ENCODE data around the gene MOV10. TPM values are rescaled to one million over a fixed set of nuclear protein-coding genes. Genes with fewer than 3 reads are reported as not detected.
A peak's percentile ranks its signal among the peaks of the same experiment; 100 is the strongest.

The MOV10 gene
- total RNA-seq, 1 donor from 2014 or later: 10.3 TPM

GRCh38 chr1:112675728-112676381 is 1.4 kb downstream of the MOV10 start:
- no peak for TF ChIP-seq CTCF (IDR thresholded peaks at IDR 0.05; ENCODE audit: insufficient read depth, low read length, severe bottlenecking)
- H3K27me3 ChIP-seq (ENCODE audit: control insufficient read depth, insufficient read depth, low read length): no peaks in the 10 kb centered on the region
- peak overlapping the region; percentile 87 for H3K4me3 ChIP-seq (ENCODE audit: low read depth, low read length)
- FAIRE-seq (no peak), DNase-seq (ENCODE audit: low read depth) (no peak)
- no peaks in the 10 kb centered on the region for H3K36me3 ChIP-seq (ENCODE audit: control insufficient read depth, insufficient read depth, low read length)

DNA sequence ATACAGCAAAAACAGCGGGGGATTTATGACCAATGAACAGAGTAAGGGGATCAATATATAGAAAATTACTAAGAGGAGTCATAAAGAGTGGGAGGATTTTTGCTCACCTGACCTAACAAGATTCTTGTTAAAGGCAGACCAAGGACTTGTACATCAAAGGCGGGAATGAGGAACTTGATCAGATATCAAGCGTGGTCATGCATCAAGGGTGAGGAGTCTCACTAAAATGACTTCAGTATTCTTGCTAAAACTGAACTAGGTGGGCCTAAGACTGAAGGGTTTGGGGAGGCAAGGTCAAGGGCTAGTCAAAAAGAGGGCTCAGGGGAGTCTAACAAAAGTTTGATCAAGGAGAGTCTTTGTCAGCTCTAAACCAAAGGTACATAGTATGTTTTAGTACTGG is 2.1 kb downstream of the MOV10 start:
- no peak for FAIRE-seq
- TF ChIP-seq CTCF (IDR thresholded peaks at IDR 0.05; ENCODE audit: insufficient read depth, low read length, severe bottlenecking): no peak
- no peaks in the 10 kb centered on the region for H3K36me3 ChIP-seq (ENCODE audit: control insufficient read depth, insufficient read depth, low read length)
- H3K4me3 ChIP-seq (ENCODE audit: low read depth, low read length): no peak overlapping the region
- no peak for DNase-seq (ENCODE audit: low read depth)
- H3K27me3 ChIP-seq (ENCODE audit: control insufficient read depth, insufficient read depth, low read length): no peaks in the 10 kb centered on the region

DNA sequence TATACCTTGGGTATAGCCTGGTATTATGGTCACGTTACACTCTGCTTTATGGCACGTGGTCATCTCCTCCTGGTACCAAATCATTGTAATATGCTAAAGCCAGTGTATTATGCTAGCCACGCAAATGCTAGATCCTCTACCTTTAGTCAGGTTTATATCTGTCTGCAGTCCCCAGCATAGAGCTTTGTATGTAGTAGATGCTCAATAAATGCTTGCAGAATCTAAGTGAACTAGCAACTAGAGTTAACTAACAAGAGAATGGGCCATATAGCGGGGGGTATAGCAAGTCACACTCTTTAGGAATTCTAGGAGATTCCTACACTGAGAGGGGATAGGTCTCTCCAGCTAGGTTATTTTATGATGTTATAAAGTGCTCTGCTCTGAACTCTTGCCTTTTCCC is 3.0 kb downstream of the MOV10 start:
- TF ChIP-seq CTCF (IDR thresholded peaks at IDR 0.05; ENCODE audit: insufficient read depth, low read length, severe bottlenecking): no peak
- FAIRE-seq (no peak), DNase-seq (ENCODE audit: low read depth) (no peak)
- H3K36me3 ChIP-seq (ENCODE audit: control insufficient read depth, insufficient read depth, low read length): no peaks in the 10 kb centered on the region
- H3K27me3 ChIP-seq (ENCODE audit: control insufficient read depth, insufficient read depth, low read length): no peaks in the 10 kb centered on the region
- no peak overlapping the region for H3K4me3 ChIP-seq (ENCODE audit: low read depth, low read length)

- FAIRE-seq (no peak), DNase-seq (ENCODE audit: low read depth) (no peak)
- no peaks in the 10 kb centered on the region for H3K36me3 ChIP-seq (ENCODE audit: control insufficient read depth, insufficient read depth, low read length)
- no peak for TF ChIP-seq CTCF (IDR thresholded peaks at IDR 0.05; ENCODE audit: insufficient read depth, low read length, severe bottlenecking)
- H3K27me3 ChIP-seq (ENCODE audit: control insufficient read depth, insufficient read depth, low read length): no peaks in the 10 kb centered on the region
- H3K4me3 ChIP-seq (ENCODE audit: low read depth, low read length): no peak overlapping the region
These were observed 4.1 kb downstream of the MOV10 start for GRCh38 chr1:112678605-112679004.

- DNase-seq (ENCODE audit: low read depth) (no peak), FAIRE-seq (no peak)
- peaks cover 8% of the 10 kb centered on the region for H3K36me3 ChIP-seq (ENCODE audit: control insufficient read depth, insufficient read depth, low read length)
- H3K27me3 ChIP-seq (ENCODE audit: control insufficient read depth, insufficient read depth, low read length): no peaks in the 10 kb centered on the region
- no peak overlapping the region for H3K4me3 ChIP-seq (ENCODE audit: low read depth, low read length)
- TF ChIP-seq CTCF (IDR thresholded peaks at IDR 0.05; ENCODE audit: insufficient read depth, low read length, severe bottlenecking): no peak
These were observed 11.5 kb downstream of the MOV10 start for GRCh38 chr1:112685913-112686312.

DNA sequence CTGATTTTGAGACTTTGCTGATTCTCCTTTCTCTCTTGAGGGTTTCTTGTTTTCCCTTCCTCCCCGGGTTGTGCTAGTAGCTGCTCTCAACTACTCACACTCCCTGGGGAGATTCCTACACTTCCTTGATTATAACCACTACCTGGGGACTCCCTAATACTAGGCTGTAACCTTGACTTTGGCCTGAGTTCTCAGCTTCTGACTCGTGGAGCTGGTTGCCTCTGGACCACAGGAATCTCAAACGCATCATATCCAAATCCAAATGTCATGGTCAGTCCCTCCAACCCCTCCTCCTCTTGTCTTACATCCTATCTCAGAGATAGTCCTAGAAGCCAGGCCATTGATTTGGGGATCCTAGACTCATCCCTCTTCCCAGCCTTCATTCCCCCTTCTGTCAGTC is 12.0 kb downstream of the MOV10 start:
- Histone ChIP-seq H3K4me3 (ENCODE audit: low read depth, low read length) (no peak overlapping the region), H3K27me3 (ENCODE audit: control insufficient read depth, insufficient read depth, low read length) (no peaks in the 10 kb centered on the region), H3K36me3 (ENCODE audit: control insufficient read depth, insufficient read depth, low read length) (peaks cover 9% of the 10 kb centered on the region)
- TF ChIP-seq CTCF (IDR thresholded peaks at IDR 0.05; ENCODE audit: insufficient read depth, low read length, severe bottlenecking): no peak
- no peak for FAIRE-seq
- no peak for DNase-seq (ENCODE audit: low read depth)

All from bronchial epithelial cell (primary cell).